Tibial nerve (tissue), 4 donors: ENCODE data around the gene PHF5A.

Experiments
- EP300 ChIP-seq, 2 donors: sonication (generic); formaldehyde crosslinking; IDR thresholded peaks; one replicate each; pipeline ENCODE4 v1.6.1; 2017; ENCODE audit warnings: antibody characterized with exemption in 2 of 2, mild to moderate bottlenecking in 1 of 2
- POLR2A ChIP-seq, 2 donors: fragments of 450-650 bp; IDR thresholded peaks; one replicate each; pipeline ENCODE4 v1.6.1; 2017; ENCODE audit warnings: antibody characterized with exemption in 2 of 2, mild to moderate bottlenecking in 2 of 2, moderate library complexity in 2 of 2
- TF ChIP-seq, protein P1 (sequence below), 5 experiments: fragments of 200-600 bp in 3 of 5; fragments of 450-650 bp in 2 of 5; sonication (generic) in 3 of 5; IDR thresholded peaks; one replicate each; pipeline ENCODE4 v1.5.1; 2016 to 2019; ENCODE audit warnings: antibody characterized with exemption in 5 of 5, mild to moderate bottlenecking in 3 of 5, moderate library complexity in 2 of 5

DNA sequence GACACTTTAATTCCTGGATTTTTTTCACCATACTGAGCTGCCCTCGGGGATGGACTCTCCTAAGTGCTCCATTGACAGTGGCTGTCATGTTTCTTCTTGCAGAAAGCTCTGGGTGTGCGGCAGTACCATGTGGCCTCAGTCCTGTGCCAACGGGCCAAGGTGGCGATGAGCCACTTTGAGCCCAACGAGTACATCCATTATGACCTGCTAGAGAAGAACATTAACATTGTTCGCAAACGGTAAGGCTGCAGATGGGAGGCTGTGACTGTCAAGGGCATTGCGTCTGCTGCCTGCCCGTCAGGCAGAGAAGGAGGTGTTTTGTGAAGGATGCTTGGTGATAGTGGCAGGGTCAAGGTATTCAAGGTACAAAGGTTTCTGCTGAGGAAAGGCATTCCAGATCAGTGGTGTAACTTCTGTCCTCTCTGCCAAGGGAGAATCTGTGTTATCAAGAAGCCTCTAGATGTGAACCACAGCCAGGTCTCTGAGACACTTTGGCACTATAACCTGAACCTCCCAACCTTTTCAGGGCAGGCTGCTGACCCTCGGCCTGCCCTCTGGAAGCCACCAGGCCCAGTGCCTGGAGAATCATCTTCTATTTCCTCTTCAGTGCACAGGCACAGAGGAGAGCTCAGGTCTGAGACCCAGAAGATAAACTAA is 31.3 kb upstream of the PHF5A start:
- TF ChIP-seq, protein P1, sequence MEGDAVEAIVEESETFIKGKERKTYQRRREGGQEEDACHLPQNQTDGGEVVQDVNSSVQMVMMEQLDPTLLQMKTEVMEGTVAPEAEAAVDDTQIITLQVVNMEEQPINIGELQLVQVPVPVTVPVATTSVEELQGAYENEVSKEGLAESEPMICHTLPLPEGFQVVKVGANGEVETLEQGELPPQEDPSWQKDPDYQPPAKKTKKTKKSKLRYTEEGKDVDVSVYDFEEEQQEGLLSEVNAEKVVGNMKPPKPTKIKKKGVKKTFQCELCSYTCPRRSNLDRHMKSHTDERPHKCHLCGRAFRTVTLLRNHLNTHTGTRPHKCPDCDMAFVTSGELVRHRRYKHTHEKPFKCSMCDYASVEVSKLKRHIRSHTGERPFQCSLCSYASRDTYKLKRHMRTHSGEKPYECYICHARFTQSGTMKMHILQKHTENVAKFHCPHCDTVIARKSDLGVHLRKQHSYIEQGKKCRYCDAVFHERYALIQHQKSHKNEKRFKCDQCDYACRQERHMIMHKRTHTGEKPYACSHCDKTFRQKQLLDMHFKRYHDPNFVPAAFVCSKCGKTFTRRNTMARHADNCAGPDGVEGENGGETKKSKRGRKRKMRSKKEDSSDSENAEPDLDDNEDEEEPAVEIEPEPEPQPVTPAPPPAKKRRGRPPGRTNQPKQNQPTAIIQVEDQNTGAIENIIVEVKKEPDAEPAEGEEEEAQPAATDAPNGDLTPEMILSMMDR (IDR thresholded peaks at IDR 0.05) = no peak
- TF ChIP-seq POLR2A (IDR thresholded peaks at IDR 0.05) (no peak), EP300 (IDR thresholded peaks at IDR 0.05) (no peak)
